GM10266 (cell line): ENCODE data around the gene UTS2B.

ENCODE experiments used
- DNase-seq: peaks from one replicate; pipeline ENCODE4 v3.0.0; 2012; ENCODE audit errors: extremely low spot score
- TF ChIP-seq, protein P1 (sequence below): IDR thresholded peaks from 2 replicates; pipeline ENCODE4 v1.5.1; 2012; ENCODE audit warnings: mild to moderate bottlenecking, low read depth; ENCODE audit not compliant: control insufficient read depth, insufficient read depth; ENCODE audit errors: missing control alignments

Gene UTS2B

DNA sequence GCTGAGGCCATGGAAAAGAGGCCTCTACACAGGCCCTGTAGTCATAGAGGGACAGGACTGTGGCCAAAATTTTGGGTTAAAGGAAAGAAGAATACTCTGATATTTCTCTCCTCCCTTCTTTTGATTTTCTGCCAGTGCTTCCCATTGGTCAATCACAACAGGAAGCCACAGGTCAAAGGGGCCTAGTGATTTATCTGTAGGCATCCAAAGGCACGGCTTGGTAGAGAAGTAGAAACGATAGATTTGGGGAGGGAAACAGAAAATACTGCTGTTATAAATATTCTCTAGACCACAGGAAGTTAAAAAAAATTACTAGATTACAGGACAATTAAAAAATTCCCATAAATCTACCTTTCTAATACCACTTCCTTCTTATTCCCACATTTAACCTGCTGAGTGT is 2.8 kb downstream of the UTS2B start:
- TF ChIP-seq, protein P1, sequence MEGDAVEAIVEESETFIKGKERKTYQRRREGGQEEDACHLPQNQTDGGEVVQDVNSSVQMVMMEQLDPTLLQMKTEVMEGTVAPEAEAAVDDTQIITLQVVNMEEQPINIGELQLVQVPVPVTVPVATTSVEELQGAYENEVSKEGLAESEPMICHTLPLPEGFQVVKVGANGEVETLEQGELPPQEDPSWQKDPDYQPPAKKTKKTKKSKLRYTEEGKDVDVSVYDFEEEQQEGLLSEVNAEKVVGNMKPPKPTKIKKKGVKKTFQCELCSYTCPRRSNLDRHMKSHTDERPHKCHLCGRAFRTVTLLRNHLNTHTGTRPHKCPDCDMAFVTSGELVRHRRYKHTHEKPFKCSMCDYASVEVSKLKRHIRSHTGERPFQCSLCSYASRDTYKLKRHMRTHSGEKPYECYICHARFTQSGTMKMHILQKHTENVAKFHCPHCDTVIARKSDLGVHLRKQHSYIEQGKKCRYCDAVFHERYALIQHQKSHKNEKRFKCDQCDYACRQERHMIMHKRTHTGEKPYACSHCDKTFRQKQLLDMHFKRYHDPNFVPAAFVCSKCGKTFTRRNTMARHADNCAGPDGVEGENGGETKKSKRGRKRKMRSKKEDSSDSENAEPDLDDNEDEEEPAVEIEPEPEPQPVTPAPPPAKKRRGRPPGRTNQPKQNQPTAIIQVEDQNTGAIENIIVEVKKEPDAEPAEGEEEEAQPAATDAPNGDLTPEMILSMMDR = no peak
- DNase-seq = no peak

DNA sequence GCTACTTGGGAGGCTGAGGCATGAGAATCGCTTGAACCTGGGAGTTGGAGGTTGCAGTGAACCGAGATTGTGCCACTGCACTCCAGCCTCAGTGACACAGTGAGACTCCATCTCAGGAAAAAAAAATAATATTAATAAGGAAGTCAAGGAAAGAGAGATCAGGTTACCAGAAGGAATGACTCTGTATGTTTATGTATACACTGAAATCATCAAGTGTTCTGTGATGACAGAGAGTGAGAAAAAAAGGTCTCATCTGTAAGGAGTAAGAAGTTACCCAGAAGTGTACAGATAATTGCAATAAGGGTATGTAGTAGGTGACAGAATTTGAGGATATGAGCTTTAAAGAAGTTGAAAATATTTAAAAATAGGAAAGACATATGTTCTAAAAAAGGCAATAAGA is 5.4 kb downstream of the UTS2B start:
- TF ChIP-seq, protein P1 = no peak
- DNase-seq = no peak

DNA sequence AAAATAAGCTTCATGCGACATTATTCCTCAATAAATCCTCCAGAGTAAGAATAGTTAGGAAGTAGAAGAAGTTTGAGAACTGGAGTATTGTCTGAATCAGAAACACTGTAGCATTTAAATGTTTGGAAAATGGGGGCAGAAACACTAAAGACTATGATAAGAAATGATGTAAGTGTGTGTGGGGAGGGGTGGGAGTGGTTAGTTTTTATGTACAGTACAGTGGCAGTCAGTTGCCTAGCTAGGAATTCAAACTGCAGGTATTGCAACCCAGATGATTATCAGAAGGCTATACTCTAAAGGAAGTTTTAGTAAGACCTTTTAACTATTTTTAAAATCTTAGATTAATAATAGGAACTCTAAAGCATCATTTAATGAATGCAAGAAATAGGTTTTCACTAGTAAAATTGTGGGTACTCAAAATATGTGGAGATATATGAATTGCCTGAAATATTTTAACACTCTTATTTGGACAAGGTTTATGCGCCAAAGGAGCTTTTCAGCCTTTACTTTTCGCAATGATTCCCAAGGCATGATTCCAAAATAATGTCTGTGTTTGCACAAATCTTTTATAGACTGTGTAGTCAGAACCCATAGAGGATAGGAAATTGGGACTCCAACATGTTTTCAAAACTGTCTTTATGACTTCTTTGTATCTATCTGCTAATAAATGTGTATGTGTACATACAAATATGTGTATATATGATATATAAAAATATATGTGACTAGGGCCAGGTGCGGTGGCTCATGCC is 9.1 kb downstream of the UTS2B start:
- DNase-seq = no peak
- TF ChIP-seq, protein P1 = no peak

GRCh38 chr3:191320316-191320715 is 10.0 kb downstream of the UTS2B start:
- no peak for DNase-seq
- TF ChIP-seq, protein P1 = no peak

GRCh38 chr3:191316876-191317603 is 13.3 kb downstream of the UTS2B start:
- TF ChIP-seq, protein P1 = no peak
- no peak for DNase-seq

DNA sequence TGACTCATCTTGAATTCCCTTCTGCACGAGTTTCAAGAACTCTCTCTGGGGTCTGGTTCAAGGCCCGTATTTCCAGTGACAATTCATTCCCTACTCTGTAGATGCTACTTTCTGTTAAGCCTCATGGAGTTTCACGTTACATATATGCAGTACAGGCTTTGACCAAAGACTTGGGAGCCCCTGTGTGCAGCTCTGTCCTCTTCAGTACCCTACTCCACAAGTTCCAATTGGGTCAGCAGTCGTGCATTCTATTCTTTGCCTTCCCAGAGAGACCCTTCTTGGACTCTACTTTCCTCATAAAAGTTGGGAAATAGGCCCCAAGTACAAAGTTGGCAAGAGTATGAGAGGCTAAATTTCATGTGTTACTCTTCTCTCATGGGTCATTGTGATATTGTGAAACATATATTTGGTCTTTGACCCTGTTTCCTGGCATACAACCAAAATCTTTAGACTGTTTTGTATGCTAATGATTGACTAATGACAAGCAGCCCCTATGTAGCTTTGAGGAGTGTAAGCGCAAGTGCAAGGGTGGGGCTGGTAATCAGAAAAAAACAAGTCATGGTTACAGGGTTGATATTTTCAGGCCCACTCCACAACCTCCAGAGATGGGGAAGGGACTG is 16.1 kb downstream of the UTS2B start:
- TF ChIP-seq, protein P1 = no peak
- DNase-seq = no peak
